Glutamatergic neuron (in vitro differentiated cells): ENCODE data around the gene NLRP6. TPM values are rescaled to one million over a fixed set of nuclear protein-coding genes. Genes with fewer than 3 reads are reported as not detected.
A peak's percentile ranks its signal among the peaks of the same experiment; 100 is the strongest.

Experiments
- DNase-seq: peaks from one replicate; pipeline ENCODE4 v3.0.0; 2022
- H3K27ac Mint-ChIP-seq: one replicate; pipeline ENCODE4 v1.8.0; 2020; ENCODE audit warnings: mild to moderate bottlenecking, mixed read lengths, inconsistent platforms; ENCODE audit not compliant: unreplicated experiment
- H3K27me3 Mint-ChIP-seq: one replicate; pipeline ENCODE4 v1.8.0; 2020; ENCODE audit warnings: mild to moderate bottlenecking, moderate library complexity, mixed read lengths, inconsistent platforms; ENCODE audit not compliant: unreplicated experiment
- H3K36me3 Mint-ChIP-seq: one replicate; pipeline ENCODE4 v1.8.0; 2020; ENCODE audit warnings: mild to moderate bottlenecking, mixed read lengths, inconsistent platforms; ENCODE audit not compliant: unreplicated experiment
- H3K4me1 Mint-ChIP-seq: one replicate; pipeline ENCODE4 v1.8.0; 2020; ENCODE audit warnings: mild to moderate bottlenecking, low read depth, mixed read lengths, inconsistent platforms; ENCODE audit not compliant: unreplicated experiment
- H3K4me3 Mint-ChIP-seq: one replicate; pipeline ENCODE4 v1.8.0; 2020; ENCODE audit warnings: mild to moderate bottlenecking, mixed read lengths, inconsistent platforms; ENCODE audit not compliant: unreplicated experiment
- H3K9me3 Mint-ChIP-seq: one replicate; pipeline ENCODE4 v1.8.0; 2020; ENCODE audit warnings: mild to moderate bottlenecking, moderate library complexity, mixed read lengths, inconsistent platforms; ENCODE audit not compliant: unreplicated experiment
- CTCF ChIP-seq: fragments of 200-600 bp; sonication (generic); IDR thresholded peaks from one replicate; pipeline ENCODE4 v1.5.0; 2021; ENCODE audit not compliant: partially characterized antibody, unreplicated experiment
- total RNA-seq: library from RNA; stranded (reverse); fragmentation: NEBNext Ultra II Directional; extraction: Animal tissue kit (Norgen Biotek cat#: 25700); gene quantifications from one replicate; pipeline ENCODE4 v1.2.1, GENCODE V29; 2021; ENCODE audit not compliant: unreplicated experiment

NLRP6 gene
- total RNA-seq, 1 donor from 2014 or later: not detected

- H3K27ac Mint-ChIP-seq: no peak overlapping the region
- no peak overlapping the region for H3K4me3 Mint-ChIP-seq
- peak; percentile 13 for DNase-seq
- TF ChIP-seq CTCF: no peak
- H3K4me1 Mint-ChIP-seq: peaks cover 9% of the 10 kb centered on the region
- H3K36me3 Mint-ChIP-seq: no peaks in the 10 kb centered on the region
- peaks cover 11% of the 10 kb centered on the region for H3K27me3 Mint-ChIP-seq
- H3K9me3 Mint-ChIP-seq: peaks cover 2% of the 10 kb centered on the region
Measured at GRCh38 chr11:295351-296170, 17.4 kb downstream of the NLRP6 start.

GRCh38 chr11:296171-297050 lies 18.2 kb downstream of the NLRP6 start:
- Mint-ChIP-seq H3K27me3 (peaks cover 10% of the 10 kb centered on the region), H3K9me3 (no peaks in the 10 kb centered on the region), H3K4me1 (peaks cover 10% of the 10 kb centered on the region), H3K27ac (no peak overlapping the region), H3K36me3 (no peaks in the 10 kb centered on the region), H3K4me3 (no peak overlapping the region)
- no peak for TF ChIP-seq CTCF
- DNase-seq: peak; percentile 12

- peak; percentile 11 for DNase-seq
- no peak for TF ChIP-seq CTCF
- no peaks in the 10 kb centered on the region for H3K9me3 Mint-ChIP-seq
- H3K4me3 Mint-ChIP-seq: no peak overlapping the region
- peaks cover 8% of the 10 kb centered on the region for H3K27me3 Mint-ChIP-seq
- no peak overlapping the region for H3K27ac Mint-ChIP-seq
- peaks cover 10% of the 10 kb centered on the region for H3K4me1 Mint-ChIP-seq
- H3K36me3 Mint-ChIP-seq: no peaks in the 10 kb centered on the region
Measured at GRCh38 chr11:297051-297585, 18.9 kb downstream of the NLRP6 start.

- DNase-seq: peak; percentile 11
- H3K27me3 Mint-ChIP-seq: peaks cover 8% of the 10 kb centered on the region
Measured at GRCh38 chr11:297586-298405, 19.6 kb downstream of the NLRP6 start.

More at GRCh38 chr11:297586-298405, 19.6 kb downstream of the NLRP6 start:
- no peak for TF ChIP-seq CTCF
- Mint-ChIP-seq H3K4me1 (peaks cover 10% of the 10 kb centered on the region), H3K36me3 (no peaks in the 10 kb centered on the region), H3K4me3 (no peak overlapping the region), H3K9me3 (no peaks in the 10 kb centered on the region), H3K27ac (no peak overlapping the region)
